ENCODE results near the gene DUOXA2. TPM values are rescaled to one million over a fixed set of nuclear protein-coding genes. Genes with fewer than 3 reads are reported as not detected.
A peak's percentile ranks its signal among the peaks of the same experiment; 100 is the strongest.
"Not testable (repeated sequence)": the region's sequence is repeated elsewhere in the genome, so short reads cannot be mapped to it uniquely, and the experiment has no call there.

DUOXA2 gene
- polyA plus RNA-seq, 1 donor (not counting 4 experiments of a cell fraction or from before 2014, with no cell fraction given): not detected

GRCh38 chr15:45134046-45134445, 19.9 kb downstream of the DUOXA2 start:
- no peaks in the 10 kb centered on the region for H3K9me1 ChIP-seq (ENCODE audit: control insufficient read depth, extremely low read depth, insufficient read depth, low read length)
- dilution Hi-C loops (cut with MboI; ENCODE audit: extremely low pct_ligation_motif_present, low sequenced_read_pairs): no loop called here

GRCh38 chr15:45134682-45135604, 20.8 kb downstream of the DUOXA2 start:
- H3K27ac ChIP-seq (ENCODE audit: control insufficient read depth, insufficient read depth, low read length): no peak overlapping the region
- FAIRE-seq: no peak
- no peak overlapping the region for H3K4me2 ChIP-seq (ENCODE audit: control insufficient read depth, extremely low read depth, insufficient read depth, low read depth, low read length)
- H3K4me1 ChIP-seq (ENCODE audit: control insufficient read depth, extremely low read depth, insufficient read depth, low read length): peaks cover 28% of the 10 kb centered on the region
- H2AFZ ChIP-seq (ENCODE audit: control insufficient read depth, low read length): no peak overlapping the region
- no peak overlapping the region for H3K9ac ChIP-seq (ENCODE audit: control insufficient read depth, extremely low read depth, insufficient read depth, low read length)
- H4K20me1 ChIP-seq (ENCODE audit: control insufficient read depth, extremely low read depth, insufficient read depth, low read length): no peaks in the 10 kb centered on the region
- DNase-seq (ENCODE audit: low read depth, low spot score): no peak
- no peaks in the 10 kb centered on the region for H3K27me3 ChIP-seq (ENCODE audit: control insufficient read depth, extremely low read depth, insufficient read depth, low read length)
- no peak overlapping the region for H3K4me3 ChIP-seq (ENCODE audit: control insufficient read depth in 2 of 3, extremely low read depth in 1 of 3, insufficient read depth in 2 of 3, low read depth in 1 of 3, low read length in 3 of 3)
- H3K79me2 ChIP-seq (ENCODE audit: control insufficient read depth, insufficient read depth, low read length): peaks cover 4% of the 10 kb centered on the region
- H3K9me1 ChIP-seq (ENCODE audit: control insufficient read depth, extremely low read depth, insufficient read depth, low read length): no peaks in the 10 kb centered on the region
- H3K36me3 ChIP-seq (ENCODE audit: control insufficient read depth in 2 of 2, extremely low read depth in 1 of 2, insufficient read depth in 2 of 2, low read length in 2 of 2): peaks cover 7 to 18% of the 10 kb centered on the region in 2 experiments
- TF ChIP-seq EZH2 (IDR thresholded peaks at IDR 0.05; ENCODE audit: low read length) (no peak), CTCF (optimal IDR thresholded peaks at IDR 0.05 in 1 of 3, IDR thresholded peaks at IDR 0.05 in 1 of 3, conservative IDR thresholded peaks at IDR 0.05 in 1 of 3; ENCODE audit: extremely low read depth in 1 of 3, insufficient read depth in 2 of 3, low read length in 3 of 3) (peak in 1 of 3 experiments; percentile 30)
- dilution Hi-C loops (cut with MboI; ENCODE audit: extremely low pct_ligation_motif_present, low sequenced_read_pairs): no loop called here
- no peaks in the 10 kb centered on the region for H3K9me3 ChIP-seq (ENCODE audit: control insufficient read depth, low read depth, low read length)

More at GRCh38 chr15:45134046-45134445, 19.9 kb downstream of the DUOXA2 start:
- Histone ChIP-seq H3K4me1 (ENCODE audit: control insufficient read depth, extremely low read depth, insufficient read depth, low read length) (peaks cover 28% of the 10 kb centered on the region), H3K27ac (ENCODE audit: control insufficient read depth, insufficient read depth, low read length) (no peak overlapping the region), H3K79me2 (ENCODE audit: control insufficient read depth, insufficient read depth, low read length) (peaks cover 4% of the 10 kb centered on the region), H3K27me3 (ENCODE audit: control insufficient read depth, extremely low read depth, insufficient read depth, low read length) (no peaks in the 10 kb centered on the region), H2AFZ (ENCODE audit: control insufficient read depth, low read length) (no peak overlapping the region), H4K20me1 (ENCODE audit: control insufficient read depth, extremely low read depth, insufficient read depth, low read length) (no peaks in the 10 kb centered on the region), H3K4me2 (ENCODE audit: control insufficient read depth, extremely low read depth, insufficient read depth, low read depth, low read length) (no peak overlapping the region), H3K9ac (ENCODE audit: control insufficient read depth, extremely low read depth, insufficient read depth, low read length) (no peak overlapping the region), H3K4me3 (ENCODE audit: control insufficient read depth in 2 of 3, extremely low read depth in 1 of 3, insufficient read depth in 2 of 3, low read depth in 1 of 3, low read length in 3 of 3) (no peak overlapping the region), H3K36me3 (ENCODE audit: control insufficient read depth in 2 of 2, extremely low read depth in 1 of 2, insufficient read depth in 2 of 2, low read length in 2 of 2) (peaks cover 7 to 14% of the 10 kb centered on the region in 2 experiments), H3K9me3 (ENCODE audit: control insufficient read depth, low read depth, low read length) (no peaks in the 10 kb centered on the region)
- DNase-seq (ENCODE audit: low read depth, low spot score): no peak
- TF ChIP-seq CTCF (optimal IDR thresholded peaks at IDR 0.05 in 1 of 3, IDR thresholded peaks at IDR 0.05 in 1 of 3, conservative IDR thresholded peaks at IDR 0.05 in 1 of 3; ENCODE audit: extremely low read depth in 1 of 3, insufficient read depth in 2 of 3, low read length in 3 of 3) (no peak), EZH2 (IDR thresholded peaks at IDR 0.05; ENCODE audit: low read length) (no peak)
- no peak for FAIRE-seq

GRCh38 chr15:45135705-45136377, 21.7 kb downstream of the DUOXA2 start:
- H3K27me3 ChIP-seq (ENCODE audit: control insufficient read depth, extremely low read depth, insufficient read depth, low read length); H3K9me1 ChIP-seq (ENCODE audit: control insufficient read depth, extremely low read depth, insufficient read depth, low read length); H3K4me2 ChIP-seq (ENCODE audit: control insufficient read depth, extremely low read depth, insufficient read depth, low read depth, low read length); H2AFZ ChIP-seq (ENCODE audit: control insufficient read depth, low read length); H3K4me3 ChIP-seq (ENCODE audit: control insufficient read depth in 2 of 3, extremely low read depth in 1 of 3, insufficient read depth in 2 of 3, low read depth in 1 of 3, low read length in 3 of 3); dilution Hi-C loops (cut with MboI; ENCODE audit: extremely low pct_ligation_motif_present, low sequenced_read_pairs); DNase-seq (ENCODE audit: low read depth, low spot score); H3K9ac ChIP-seq (ENCODE audit: control insufficient read depth, extremely low read depth, insufficient read depth, low read length); H3K27ac ChIP-seq (ENCODE audit: control insufficient read depth, insufficient read depth, low read length); H3K9me3 ChIP-seq (ENCODE audit: control insufficient read depth, low read depth, low read length); H4K20me1 ChIP-seq (ENCODE audit: control insufficient read depth, extremely low read depth, insufficient read depth, low read length); H3K79me2 ChIP-seq (ENCODE audit: control insufficient read depth, insufficient read depth, low read length); FAIRE-seq: not testable (repeated sequence)
- Histone ChIP-seq H3K4me1 (ENCODE audit: control insufficient read depth, extremely low read depth, insufficient read depth, low read length) (peaks cover 22% of the 10 kb centered on the region), H3K36me3 (ENCODE audit: control insufficient read depth in 2 of 2, extremely low read depth in 1 of 2, insufficient read depth in 2 of 2, low read length in 2 of 2) (peaks cover 7 to 22% of the 10 kb centered on the region in 2 experiments)

Measured in keratinocyte (primary cell).